HG03439 (cell line): ENCODE measurements around the gene TSPAN9.

Experiments
- ATAC-seq: cut with Tn5 transposase; IDR thresholded peaks from one replicate; pipeline ENCODE4 v1.9.1; 2021; ENCODE audit warnings: mild to moderate bottlenecking, moderate library complexity; ENCODE audit not compliant: unreplicated experiment

Gene TSPAN9

GRCh38 chr12:3179731-3180130 lies 102.6 kb downstream of the TSPAN9 start:
- ATAC-seq: no peak

- no peak for ATAC-seq
Measured at GRCh38 chr12:3182426-3182825, 105.2 kb downstream of the TSPAN9 start.

- no peak for ATAC-seq
Measured at GRCh38 chr12:3184485-3184884, 107.3 kb downstream of the TSPAN9 start.

- no peak for ATAC-seq
Measured at GRCh38 chr12:3185260-3185870, 108.2 kb downstream of the TSPAN9 start.

- peak; percentile 66 for ATAC-seq
Measured at GRCh38 chr12:3186546-3187215, 109.5 kb downstream of the TSPAN9 start.

- no peak for ATAC-seq
Measured at GRCh38 chr12:3187846-3188770, 110.9 kb downstream of the TSPAN9 start.

GRCh38 chr12:3189282-3189681 lies 112.1 kb downstream of the TSPAN9 start:
- no peak for ATAC-seq

GRCh38 chr12:3190101-3190500 lies 112.9 kb downstream of the TSPAN9 start:
- no peak for ATAC-seq

GRCh38 chr12:3191450-3191849 lies 114.3 kb downstream of the TSPAN9 start:
- ATAC-seq: no peak

GRCh38 chr12:3192221-3192620 lies 115.0 kb downstream of the TSPAN9 start:
- no peak for ATAC-seq

- ATAC-seq: no peak
Measured at GRCh38 chr12:3193131-3193530, 116.0 kb downstream of the TSPAN9 start.

- no peak for ATAC-seq
Measured at GRCh38 chr12:3193755-3194154, 116.6 kb downstream of the TSPAN9 start.

GRCh38 chr12:3195337-3195736 lies 118.2 kb downstream of the TSPAN9 start:
- ATAC-seq: no peak

- ATAC-seq: no peak
Measured at GRCh38 chr12:3195859-3196483, 118.8 kb downstream of the TSPAN9 start.

- no peak for ATAC-seq
Measured at GRCh38 chr12:3196488-3196887, 119.3 kb downstream of the TSPAN9 start.

- ATAC-seq: no peak
Measured at GRCh38 chr12:3197131-3197818, 120.1 kb downstream of the TSPAN9 start.

- no peak for ATAC-seq
Measured at GRCh38 chr12:3199551-3200031, 122.4 kb downstream of the TSPAN9 start.

- no peak for ATAC-seq
Measured at GRCh38 chr12:3200032-3200617, 122.9 kb downstream of the TSPAN9 start.

GRCh38 chr12:3200814-3201233 lies 123.6 kb downstream of the TSPAN9 start:
- ATAC-seq: no peak
